Skeletal muscle cell (primary cell): Measurements from ENCODE around the gene ARRDC2.
A peak's percentile ranks its signal among the peaks of the same experiment; 100 is the strongest.
"Not testable (repeated sequence)": the region's sequence is repeated elsewhere in the genome, so short reads cannot be mapped to it uniquely, and the experiment has no call there.

Source experiments
- DNase-seq: peaks from one replicate; pipeline ENCODE4 v3.0.0-alpha.2; 2010; ENCODE audit warnings: low read depth
- H3K4me3 ChIP-seq: 2 replicates; pipeline ENCODE4 v1.5.1; 2011; ENCODE audit warnings: low read depth, mild to moderate bottlenecking, control low read depth, low read length, moderate library complexity

ARRDC2 gene

GRCh38 chr19:17986569-17986968 is 21.4 kb upstream of the ARRDC2 start:
- not testable (repeated sequence) for H3K4me3 ChIP-seq, DNase-seq

GRCh38 chr19:17988161-17988560 is 19.8 kb upstream of the ARRDC2 start:
- DNase-seq: no peak

DNA sequence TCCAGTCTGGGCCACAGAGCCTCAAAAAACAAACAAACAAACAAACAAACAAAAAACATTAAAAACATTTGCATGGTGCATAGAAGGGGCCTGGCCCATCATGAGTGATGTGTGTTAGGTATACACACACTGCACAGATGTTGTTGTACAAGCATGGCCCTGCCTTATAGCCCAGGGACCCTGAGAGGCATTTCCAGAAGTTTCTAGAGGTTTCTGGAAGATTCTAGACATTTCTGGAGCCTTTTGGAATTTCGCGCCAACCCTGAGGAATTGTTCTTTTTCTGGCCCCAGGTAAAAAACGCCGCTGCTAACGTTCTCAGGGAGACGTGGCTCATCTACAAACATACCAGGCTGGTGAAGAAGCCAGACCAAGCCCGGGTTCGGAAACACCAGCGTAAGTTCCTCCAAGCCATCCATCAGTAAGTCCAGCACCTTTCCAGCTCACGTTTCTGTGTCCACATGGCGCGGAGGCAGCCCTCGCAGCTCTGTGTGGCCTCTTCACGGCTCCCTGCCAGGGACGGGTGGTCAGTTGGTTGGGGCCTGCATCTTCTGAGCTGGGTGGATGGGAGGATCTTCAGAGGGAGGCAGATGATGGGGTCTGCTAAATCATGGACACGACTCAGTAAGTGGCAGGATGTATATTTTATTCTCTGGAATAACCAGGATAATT is 18.4 kb upstream of the ARRDC2 start:
- no peak overlapping the region for H3K4me3 ChIP-seq
- no peak for DNase-seq

More at GRCh38 chr19:17988161-17988560, 19.8 kb upstream of the ARRDC2 start:
- H3K4me3 ChIP-seq: no peak overlapping the region

DNA sequence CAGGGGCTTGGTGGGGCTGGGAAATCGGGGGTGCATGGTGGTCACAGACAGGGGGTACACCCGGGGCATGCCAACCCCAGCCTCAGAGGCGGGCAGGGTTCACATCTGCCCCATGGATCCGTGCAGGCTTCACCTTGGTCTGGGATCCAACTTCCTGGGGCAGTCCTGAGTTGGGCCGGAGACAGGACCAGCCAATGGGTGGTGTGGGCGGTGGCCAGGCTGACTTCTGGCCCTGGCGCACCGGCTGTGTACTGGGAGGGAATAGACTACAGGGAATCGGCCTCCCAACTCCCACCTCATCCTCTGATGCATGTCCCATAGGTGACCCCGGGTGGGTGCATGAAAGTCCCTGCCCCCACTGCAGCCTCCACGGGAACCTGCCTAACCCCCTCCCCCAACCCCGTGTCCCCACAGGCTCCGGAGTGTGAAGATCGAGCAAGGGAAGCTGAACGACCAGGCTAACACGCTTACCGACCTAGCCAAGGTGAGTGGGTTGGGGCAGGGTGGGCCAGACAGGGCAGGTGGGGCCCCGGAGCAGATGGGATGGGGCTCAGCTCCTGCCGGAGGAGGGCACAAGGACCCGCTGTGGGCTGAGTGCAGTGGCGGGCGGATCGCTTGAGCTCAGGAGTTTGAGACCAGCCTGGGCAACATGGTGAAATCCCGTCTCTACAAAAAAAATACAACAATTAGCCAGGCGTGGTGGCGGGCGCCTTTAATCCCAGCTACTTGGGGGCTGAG is 14.7 kb upstream of the ARRDC2 start:
- H3K4me3 ChIP-seq: no peak overlapping the region
- no peak for DNase-seq

GRCh38 chr19:17996826-17997316 is 11.1 kb upstream of the ARRDC2 start:
- DNase-seq: no peak
- no peak overlapping the region for H3K4me3 ChIP-seq

GRCh38 chr19:17997969-17998826 is 9.8 kb upstream of the ARRDC2 start:
- H3K4me3 ChIP-seq: no peak overlapping the region
- DNase-seq: no peak

- no peak for DNase-seq
- no peak overlapping the region for H3K4me3 ChIP-seq
These were observed 9.2 kb upstream of the ARRDC2 start for GRCh38 chr19:17998827-17999150.

DNA sequence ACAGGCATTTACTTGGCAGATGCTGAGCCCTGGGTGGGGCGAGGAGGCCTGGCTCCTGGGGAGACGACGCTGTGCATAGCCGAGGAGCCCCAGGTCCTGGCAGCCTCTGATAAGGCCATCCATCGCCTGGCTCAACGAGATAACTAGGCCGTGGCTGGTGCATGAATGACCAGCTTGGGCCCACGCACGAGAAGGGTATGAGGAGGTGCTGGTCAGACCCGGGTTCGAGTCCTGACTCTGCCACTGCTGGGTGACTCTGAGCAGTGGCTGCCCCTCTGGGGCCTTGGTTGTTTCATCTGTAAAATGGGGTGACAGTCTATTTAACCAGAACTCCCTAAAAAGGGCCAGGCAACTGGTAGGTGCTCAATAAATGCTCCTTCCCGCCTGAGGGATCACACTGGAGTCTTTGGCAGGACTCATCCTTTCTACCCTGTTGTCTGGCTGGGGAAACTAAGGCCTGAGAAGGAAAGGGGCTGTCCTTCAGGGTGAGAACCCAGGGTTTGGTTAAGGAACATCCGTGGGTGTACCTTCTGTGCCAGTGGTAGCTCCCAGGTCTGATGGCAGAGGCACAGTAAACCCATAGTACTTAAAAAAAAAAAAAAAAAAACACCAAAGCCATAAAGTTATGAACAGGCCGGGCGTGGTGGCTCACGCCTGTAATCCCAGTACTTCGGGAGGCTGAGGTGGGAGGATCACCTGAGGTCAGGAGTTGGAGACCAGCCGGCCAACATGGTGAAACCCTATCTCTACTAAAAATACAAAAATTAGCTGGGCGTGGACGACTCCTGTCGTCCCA is 8.1 kb upstream of the ARRDC2 start:
- no peak overlapping the region for H3K4me3 ChIP-seq
- DNase-seq: no peak

GRCh38 chr19:18000480-18000914 is 7.5 kb upstream of the ARRDC2 start:
- no peak for DNase-seq
- H3K4me3 ChIP-seq: peak overlapping the region; percentile 74

DNA sequence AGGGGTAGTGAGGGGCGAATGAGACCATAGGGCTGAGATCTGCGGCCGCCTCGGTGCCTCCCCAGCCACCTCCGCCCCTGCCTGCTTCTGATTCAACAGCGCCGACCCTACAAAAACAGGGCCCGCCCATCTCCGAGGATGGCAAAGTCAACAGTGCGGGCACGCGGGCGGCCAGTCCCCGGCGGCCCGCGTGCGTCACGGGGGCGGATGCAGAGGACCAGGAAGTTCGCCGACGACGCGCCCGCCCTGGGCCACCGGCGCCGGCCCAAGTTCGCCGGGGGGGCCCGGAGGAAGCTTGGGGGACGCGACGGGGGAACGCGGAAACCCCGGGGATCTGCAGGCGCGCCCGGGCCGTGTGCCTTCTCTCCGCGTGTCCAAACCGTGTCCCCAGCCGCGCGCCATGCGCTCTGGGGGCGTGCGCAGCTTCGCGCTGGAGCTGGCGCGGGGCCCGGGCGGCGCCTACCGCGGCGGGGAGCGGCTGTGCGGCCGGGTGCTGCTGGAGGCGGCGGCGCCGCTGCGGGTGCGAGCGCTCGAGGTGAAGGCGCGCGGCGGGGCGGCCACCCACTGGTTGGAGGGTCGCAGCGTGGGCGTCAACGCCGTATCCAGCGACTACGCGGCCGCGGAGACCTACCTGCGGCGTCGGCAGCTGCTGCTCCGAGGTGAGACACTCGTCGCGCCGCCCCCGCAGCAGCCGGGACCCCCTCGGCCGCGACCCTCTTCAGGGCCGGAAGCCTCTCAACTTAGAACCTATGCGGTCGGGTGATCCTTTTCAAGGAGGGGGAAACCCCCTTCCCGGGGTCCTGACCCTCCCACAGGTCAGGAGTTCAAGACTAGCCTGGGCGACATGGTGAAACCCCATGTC is 6.8 kb upstream of the ARRDC2 start:
- DNase-seq: peak; percentile 58

GRCh38 chr19:18001777-18002345 is 6.1 kb upstream of the ARRDC2 start:
- DNase-seq: no peak
- peak overlapping the region; percentile 74 for H3K4me3 ChIP-seq

More for the DNA sequence above, 6.8 kb upstream of the ARRDC2 start:
- H3K4me3 ChIP-seq: peak overlapping the region; percentile 74

DNA sequence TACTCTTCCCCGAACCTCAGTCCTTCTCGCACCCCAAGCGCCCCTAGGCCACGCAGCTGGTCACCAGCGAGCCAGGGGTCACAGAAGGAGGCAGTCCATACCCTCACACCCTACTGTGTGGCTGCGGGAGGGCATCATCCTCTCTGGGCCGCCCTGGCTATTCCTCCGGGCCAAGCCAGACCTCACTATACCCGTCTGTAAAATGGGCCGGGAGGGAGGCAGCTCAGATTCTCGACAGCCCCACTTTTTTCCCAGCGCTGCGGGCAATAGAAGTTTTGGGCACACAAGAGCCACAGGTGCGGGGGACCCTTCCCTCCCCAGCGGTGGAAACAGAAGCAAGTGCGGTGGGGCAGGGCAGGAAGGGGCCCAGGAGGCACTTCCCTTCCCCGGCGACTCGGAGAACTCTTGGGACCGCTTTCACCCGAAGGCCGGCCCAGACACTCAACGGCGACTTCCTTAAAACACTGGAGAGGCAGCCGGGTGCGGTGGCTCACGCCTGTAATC is 5.6 kb upstream of the ARRDC2 start:
- peak overlapping the region; percentile 74 for H3K4me3 ChIP-seq

DNA sequence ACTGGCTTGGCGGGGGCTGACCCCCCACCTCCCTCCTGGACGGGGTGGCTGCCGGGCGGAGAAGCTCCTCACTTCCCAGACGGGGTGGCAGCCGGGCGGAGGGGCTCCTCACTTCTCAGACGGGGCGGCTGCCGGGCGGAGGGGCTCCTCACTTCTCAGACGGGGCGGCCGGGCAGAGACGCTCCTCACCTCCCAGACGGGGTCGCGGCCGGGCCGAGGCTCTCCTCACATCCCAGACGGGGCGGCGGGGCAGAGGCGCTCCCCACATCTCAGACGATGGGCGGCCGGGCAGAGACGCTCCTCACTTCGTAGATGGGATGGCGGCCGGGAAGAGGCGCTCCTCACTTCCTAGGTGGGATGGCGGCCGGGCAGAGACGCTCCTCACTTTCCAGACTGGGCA is 2.2 kb upstream of the ARRDC2 start:
- DNase-seq: not testable (repeated sequence)

More for the DNA sequence above, 5.6 kb upstream of the ARRDC2 start:
- no peak for DNase-seq

GRCh38 chr19:18007044-18007916 is 690 bp upstream of the ARRDC2 start:
- H3K4me3 ChIP-seq: peak overlapping the region; percentile 58
- no peak for DNase-seq

More for the DNA sequence above, 2.2 kb upstream of the ARRDC2 start:
- H3K4me3 ChIP-seq: not testable (repeated sequence)

DNA sequence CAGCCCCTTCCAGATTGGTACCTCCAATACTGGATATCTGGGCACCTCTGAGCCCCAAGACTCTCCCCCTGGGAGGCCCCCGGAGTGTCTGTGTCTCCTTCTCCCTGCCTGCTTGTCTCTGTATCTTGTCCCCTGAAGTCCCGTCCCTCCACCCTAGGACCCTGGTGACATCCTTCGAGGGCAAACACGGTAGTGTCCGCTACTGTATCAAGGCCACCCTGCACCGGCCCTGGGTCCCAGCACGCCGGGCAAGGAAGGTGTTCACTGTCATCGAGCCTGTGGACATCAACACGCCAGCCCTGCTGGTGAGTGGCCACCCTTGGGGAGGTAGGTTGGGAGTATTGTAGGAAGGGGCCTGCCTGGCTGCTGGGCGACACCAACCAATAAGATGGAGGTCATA is 844 bp downstream of the ARRDC2 start:
- DNase-seq: no peak
- peak overlapping the region; percentile 58 for H3K4me3 ChIP-seq

GRCh38 chr19:18009412-18010066 is 1.6 kb downstream of the ARRDC2 start:
- DNase-seq: no peak
- peak overlapping the region; percentile 58 for H3K4me3 ChIP-seq
